Left forelimb (tissue), 1 donor: ENCODE data around the gene IL17B.
A peak's percentile ranks its signal among the peaks of the same experiment; 100 is the strongest.

Source experiments
- DNase-seq: peaks from one replicate; pipeline ENCODE4 v3.0.0-alpha.2; 2018; ENCODE audit warnings: low spot score

IL17B gene

DNA sequence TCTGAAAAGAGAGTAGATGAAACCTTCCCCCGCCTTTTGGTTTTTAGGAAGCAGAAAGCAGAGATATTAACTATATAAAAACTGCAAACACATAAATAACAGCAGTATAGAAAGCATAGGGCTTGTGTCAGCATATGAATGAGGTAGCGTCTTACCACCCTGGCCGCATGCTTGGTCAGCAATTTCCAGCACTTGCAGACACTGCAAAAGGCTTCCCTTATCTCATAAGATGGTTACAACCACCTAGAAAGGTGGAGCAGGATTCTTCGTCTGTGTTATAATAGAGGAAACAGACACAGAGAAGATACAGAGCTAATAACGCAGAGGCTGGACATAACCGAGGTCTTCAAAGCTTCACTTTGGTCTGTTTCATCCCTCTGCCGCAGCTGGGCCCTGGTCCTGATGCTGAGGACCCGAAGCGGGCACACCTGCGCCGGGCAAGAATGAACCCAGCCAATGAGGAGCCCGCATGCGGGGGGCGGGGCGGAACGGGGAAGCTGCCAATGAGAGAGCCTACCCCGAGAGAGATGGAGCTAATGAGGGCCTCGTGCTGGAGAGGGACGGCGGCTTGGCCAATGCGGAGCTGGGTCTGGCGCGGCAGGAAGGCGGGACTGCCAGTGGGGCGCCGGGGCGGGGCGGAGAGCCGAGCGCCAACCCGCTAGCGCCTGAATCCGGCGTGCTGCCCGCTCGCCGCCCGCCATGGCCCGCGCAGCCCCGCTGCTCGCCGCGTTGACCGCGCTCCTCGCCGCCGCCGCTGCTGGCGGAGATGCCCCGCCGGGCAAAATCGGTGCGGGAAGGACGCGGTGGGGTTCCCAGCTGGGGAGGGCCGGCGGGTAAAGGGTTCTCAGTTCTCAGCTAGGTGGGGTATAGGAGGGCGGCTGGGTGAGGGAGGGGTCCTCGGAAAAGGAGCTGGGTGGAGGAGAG is 21.5 kb downstream of the IL17B start, which contains the start of gene PCYOX1L:
Gene PCYOX1L, plus strand, starts transcription at position 677 of the 924 bp plus-strand sequence. Its CDS starts 23 bp downstream, at position 700.
- DNase-seq = peak; percentile 96

DNA sequence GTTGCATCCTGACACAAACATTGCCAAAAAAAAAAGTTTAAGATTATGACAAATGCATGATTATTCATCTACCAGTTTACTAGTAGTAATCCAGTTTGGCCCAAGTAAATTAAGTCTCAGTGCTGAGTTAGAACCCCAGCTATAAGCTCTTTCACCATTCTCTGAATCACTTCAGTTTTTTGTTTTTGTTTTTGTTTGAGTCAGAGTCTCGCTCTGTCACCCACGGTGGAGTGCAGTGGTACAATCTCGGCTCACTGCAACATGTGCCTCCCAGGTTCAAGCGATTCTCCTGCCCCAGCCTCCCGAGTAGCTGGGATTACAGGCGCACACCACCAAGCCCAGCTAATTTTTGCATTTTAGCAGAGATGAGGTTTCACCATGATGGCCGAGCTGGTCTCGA is 22.7 kb downstream of the IL17B start:
- DNase-seq = no peak

DNA sequence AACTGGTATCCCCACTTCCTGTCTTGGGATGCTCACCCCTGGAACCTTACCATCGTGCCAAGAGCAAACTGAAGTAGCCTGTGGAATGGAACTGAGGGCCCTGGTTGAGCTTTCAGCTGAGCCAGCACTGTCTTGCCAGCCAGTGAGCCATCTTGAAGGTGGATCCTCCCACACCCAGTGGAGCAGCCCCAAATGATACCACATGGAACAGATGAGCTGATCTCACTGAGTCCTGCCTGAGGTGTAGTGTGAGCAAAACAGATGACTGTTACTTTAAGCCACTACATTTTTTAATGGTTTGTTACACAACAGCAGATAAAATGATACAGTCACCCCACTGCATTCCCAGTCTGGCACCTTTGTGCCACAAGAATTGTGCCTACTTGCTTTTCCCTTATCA is 23.4 kb downstream of the IL17B start:
- no peak for DNase-seq

DNA sequence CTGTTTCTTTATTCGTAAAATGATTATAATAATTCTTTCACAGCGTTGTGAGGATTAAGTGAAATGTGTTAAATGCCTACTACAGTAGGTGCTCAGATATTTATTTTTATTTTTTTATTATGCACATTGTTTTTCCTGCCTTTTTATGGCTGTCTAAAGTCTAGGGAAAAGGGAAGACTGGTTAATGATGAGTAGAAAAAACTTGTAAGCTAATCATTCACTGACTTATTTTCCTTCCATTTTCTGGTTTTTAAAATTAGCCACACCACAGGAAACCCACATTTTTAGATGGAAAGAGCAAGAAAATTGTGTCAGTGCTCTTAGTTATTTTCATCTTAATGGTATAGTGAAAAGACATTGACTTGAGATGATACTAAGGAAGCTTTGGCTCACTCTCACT is 25.2 kb downstream of the IL17B start:
- no peak for DNase-seq

DNA sequence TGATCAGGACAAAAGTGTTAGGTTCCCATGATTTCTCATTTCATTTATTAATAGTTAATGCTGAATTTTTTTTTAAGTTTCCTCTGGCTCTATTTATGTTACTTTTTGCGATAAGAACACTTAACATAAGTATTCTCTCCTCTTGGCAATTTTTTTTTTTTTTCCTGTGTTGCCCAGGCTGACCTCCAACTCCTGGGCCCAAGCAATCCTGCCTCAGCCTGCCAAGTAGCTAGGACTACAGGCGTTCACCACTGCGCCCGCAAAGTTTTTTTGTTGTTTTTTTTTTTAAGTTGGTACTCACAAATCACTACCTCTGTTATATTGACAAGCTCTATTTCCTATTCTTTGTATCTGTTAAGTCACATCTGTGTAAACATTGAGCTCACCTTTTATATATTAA is 26.9 kb downstream of the IL17B start:
- no peak for DNase-seq

DNA sequence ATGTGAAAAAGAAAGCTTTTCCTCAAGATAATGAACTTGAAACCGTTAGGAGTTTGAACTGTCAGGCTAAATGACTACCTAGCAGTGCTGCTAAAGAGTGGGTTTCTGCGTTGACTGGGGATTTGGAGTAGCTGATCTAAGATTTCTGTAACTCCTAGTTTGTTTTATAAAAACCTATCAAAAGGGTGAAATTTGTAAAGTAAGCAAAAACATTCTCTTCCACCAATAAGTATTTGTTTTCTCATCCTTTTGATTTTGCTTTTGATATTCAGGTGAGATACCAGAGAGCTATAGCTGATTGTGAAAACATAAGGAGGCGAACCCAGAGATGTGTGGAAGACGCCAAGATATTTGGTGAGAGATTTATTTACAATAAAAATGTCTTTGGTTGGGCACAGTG is 29.7 kb downstream of the IL17B start:
- DNase-seq = no peak

DNA sequence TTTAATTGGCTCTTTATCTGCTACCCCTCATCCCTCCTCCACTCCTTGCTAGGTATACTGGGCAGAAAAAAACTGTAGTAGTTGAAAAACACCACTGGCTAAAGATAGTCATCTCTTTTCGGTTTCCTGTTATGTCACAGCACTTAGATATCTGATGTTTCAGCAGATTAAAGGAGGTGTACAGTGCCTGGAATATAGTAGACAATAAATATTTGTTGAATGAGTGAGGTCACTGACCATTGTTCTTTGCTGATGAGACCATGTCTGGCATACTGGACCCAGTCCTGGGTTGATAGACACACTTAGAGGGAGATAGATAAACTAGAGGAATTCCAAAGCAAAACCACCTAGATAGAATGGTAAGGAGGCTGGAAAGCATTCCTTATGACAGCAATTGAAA is 30.6 kb downstream of the IL17B start:
- no peak for DNase-seq

DNA sequence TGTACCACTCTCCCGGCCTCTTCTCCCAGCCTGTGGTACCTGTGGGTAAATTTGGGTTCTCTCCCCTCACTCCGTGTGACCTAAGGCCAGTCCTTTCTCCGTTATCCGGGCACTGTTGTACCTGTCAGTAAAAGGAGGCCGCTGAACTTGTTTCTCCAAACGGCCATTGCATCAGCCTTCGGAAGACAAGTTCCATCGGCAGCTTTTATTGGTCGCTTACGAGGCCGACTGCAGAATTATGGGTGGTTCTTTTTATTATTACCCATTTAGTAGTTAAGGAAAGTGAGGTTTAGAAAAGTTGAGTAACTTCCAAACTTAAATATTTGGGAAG is 33.2 kb downstream of the IL17B start:
- DNase-seq = no peak

DNA sequence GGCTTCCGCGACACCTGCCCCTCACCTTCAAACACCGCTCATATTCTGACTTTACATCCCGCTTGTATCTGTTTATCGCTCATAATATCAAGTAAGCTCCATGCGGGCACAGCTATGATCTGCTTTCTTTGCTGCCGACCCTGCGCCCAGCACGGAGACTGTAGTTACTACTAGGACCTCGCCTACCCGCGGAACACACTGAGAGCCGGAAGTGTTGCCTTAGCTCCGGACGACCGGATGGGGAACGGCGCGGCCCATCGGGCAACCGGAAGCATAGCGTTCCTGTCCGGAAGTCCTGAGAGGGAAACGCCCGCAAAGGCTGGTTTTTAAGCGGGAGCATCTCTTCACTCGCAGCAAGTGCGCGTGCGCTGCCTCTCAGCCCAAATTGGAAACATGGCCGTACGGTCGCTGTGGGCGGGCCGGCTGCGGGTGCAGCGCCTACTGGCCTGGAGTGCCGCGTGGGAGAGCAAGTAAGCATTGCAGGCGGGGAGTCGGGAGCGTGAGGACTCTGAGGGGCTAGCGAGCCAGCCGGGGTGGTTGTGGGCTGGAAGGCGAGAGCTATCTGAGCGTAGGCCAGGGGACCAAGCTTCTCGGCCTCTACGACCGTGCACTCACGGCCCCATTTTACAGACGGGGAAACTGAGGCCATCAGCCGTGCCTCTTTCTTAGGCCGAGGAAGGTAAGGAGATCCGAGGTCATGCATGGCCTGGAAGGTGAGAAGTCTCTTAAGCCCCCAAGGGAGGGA is 33.8 kb downstream of the IL17B start, which contains the start of gene GRPEL2:
Gene GRPEL2, plus strand, starts transcription at position 353 of the 745 bp plus-strand sequence. Its CDS starts 41 bp downstream, at position 394.
- peak; percentile 96 for DNase-seq

DNA sequence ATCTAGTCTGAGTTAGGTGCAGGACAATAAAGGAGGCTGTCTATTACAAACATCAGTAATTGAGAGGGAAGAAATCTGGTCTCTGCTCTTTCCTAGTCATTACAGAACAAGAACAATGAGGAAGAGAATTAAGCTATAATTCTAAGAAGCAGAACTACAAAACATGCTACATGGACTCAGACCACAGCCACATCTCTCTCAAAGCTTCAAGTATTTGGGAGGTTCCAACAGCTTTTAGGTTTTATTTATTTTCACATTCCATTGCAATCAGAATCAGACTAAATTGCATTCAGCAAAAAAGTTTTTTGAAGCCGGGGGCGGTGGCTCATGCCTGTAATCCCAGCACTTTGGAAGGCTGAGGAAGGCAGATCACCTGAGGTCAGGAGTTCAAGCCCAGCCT is 34.9 kb downstream of the IL17B start:
- DNase-seq = no peak

DNA sequence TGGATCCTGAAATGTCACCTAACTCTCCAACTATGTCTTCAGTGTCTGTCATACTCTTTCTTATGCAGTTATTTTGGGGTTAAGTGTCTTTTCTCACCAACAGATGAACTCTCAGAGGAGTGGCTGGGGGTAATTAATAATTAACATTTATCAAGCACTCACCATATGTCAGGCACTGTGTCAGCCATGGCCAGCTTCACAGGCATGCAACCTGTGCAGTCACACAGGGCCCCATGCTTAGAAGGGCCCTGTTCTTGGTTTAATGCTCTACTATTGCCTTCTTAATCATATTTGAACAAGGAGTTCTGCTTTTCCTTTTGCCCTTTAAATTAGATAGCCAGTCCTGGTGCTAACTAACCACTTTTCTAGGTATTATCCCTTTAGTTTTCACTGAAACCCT is 37.2 kb downstream of the IL17B start:
- DNase-seq = no peak

DNA sequence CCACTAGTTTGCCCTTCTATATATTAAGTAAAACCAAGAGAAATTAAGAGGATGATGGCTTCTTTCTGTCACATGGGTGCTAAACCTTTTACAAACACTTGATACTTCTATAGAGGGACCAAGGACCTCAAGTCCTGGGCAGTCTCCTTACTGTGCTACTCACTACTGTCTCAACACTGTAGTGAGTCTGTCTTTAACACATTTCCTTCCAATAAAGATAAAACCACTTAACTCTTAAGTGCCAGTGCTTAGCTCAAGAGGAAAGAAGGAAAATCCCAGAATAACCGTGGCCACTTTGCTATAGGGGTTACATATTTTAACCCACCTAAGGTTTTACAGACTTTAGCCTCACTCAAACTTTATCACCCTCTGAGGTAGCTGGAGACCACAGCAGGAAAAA is 38.2 kb downstream of the IL17B start:
- DNase-seq = no peak

DNA sequence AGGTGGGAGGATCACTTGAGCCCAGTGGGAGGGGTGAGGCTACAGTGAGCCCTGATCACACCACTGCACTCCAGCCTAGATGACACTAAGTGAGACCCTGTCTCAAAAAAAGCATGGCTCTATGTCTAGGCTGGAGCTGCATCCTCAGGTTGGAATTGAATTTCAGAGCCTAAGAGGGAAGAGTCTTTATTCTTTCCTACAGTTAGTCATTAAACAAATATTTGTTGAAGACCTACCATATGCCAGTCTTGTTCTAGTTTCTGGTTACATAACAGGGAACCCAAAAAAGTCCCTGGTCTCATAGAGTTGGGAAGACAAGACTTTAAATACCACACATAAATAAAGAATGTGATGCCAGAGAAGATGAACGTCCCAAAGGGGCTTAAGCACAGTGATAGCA is 40.7 kb downstream of the IL17B start:
- no peak for DNase-seq

DNA sequence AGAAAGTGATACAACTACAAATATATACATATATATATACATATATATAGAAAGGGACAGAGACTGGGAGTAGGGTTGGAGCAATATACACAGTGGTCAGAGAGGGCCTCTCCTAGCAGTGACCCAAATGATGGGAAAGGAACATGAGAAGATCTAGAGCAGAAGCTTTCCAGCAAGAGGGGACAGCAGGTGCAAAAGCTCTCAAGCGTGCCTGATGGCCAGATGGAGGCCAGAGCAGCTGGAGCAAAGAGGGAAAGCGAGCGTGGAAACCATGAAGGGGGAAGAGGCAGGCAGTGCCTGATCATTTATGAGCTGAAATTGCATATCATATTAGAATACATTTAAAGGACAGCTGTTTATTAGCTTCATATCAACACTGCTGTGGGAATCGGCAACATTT is 41.4 kb downstream of the IL17B start:
- DNase-seq = no peak

DNA sequence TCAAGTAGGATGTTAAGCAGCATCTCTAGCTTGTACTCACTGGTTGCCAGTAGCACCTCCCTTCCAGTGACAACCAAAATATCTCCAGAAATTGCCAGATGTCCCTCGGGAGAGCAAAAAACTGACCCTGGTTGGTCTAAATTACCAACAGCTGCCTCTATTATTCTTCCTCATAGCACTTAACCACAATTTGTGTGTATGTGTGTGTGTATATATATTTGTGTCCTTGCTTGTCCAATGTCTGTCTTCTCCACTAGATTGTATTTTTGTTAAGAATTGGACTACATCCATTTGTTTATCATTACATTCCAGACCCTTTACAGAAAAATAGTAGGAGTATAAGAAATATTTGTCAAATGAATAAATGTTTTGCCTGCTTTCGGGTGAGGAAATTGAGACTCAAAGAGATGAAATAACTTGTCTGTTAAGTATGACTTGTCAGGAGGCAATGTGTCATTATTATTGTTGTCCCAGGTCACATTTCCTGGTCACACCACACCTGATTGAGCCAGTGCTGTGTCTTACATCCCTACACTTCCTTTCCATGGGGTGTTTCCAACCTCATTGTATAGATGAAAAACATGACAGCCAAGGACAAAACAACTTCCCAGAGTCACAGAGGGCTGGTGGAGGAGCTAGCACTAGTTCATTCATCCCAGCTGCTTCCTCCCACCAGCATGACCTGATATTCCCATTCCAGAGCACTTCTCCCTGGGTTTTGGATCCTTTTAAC is 45.2 kb downstream of the IL17B start:
- no peak for DNase-seq

DNA sequence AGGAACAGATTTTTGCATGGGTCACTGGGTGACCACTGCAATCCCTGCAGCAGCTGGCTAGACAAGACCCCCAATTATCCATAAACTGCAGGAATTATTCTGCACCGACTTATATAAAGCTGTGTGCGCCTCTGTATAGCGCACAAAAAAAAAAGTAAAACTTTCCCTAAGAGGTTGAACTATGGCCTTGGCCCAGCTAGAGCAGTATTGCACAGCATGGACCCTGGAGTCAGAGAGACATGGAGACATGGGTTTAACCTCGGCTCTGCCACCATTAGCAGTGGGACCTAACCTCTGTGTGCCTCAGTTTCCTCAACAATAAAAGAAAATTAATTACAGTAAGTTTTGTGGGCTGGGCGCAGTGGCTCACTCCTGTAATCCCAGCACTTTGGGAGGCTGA is 50.9 kb downstream of the IL17B start:
- no peak for DNase-seq

DNA sequence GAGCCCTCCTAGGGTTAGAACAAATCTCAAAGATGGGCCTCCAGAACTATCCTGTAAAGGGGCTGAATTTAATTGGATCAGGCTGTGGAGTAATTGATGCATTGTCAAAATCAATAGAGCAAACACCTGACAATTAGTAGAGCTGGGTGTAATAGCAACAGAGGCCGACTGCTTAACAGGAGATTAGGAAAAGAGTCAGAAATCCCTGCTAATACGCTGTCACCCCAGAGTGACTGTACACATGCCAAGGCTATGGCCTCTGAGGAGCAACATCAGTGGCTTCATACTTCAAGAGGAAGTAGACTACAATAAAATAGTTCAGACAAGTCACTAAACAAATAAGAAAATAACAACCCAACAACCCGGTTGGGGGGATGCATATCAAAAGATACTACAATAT is 52.5 kb downstream of the IL17B start:
- no peak for DNase-seq

DNA sequence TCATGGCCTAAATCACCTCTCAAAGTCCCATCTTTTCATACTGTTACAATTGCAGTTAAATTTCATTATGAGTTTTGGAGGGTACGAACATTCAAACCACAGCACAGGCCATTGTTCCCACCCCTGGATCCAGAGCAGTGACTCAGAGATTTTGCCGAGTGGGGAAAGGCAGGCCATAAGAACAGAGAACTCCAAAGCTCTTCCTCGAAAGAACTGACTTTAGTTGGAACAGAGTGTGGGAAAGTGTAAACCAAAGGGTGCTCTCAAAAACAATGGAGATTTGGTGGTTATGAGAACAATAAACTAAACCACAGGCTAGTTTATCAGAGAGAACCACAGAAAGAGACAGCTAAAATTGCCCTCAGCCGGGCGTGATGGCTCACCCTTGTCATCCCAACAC is 53.2 kb downstream of the IL17B start:
- no peak for DNase-seq

DNA sequence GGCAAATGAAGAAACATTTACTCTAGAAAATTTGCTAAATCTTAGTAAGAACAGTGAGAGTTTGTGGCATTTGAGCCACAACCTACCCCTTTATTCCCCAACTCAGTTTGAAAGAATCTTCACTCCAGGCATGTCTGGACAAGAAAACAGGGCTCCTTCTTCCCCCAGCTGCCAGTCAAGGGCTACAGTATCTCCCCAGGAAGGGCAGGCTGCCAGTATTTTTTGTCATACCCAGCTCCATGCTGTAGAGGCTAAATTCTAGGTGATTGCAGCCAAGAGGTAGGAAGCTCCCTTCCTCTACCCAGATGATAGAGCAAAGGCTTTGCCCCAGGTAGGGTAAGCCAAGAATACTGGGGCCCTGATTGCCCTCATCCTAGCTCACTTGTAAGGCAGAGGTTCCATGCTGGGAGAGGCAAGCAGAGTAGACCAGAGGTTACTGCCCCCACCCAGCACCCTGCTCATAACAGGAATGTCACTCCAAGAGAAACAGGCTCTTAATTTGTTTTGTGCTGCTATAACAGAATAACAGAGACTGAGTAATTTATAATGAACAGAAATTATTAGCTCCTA is 53.8 kb downstream of the IL17B start:
- DNase-seq = no peak

DNA sequence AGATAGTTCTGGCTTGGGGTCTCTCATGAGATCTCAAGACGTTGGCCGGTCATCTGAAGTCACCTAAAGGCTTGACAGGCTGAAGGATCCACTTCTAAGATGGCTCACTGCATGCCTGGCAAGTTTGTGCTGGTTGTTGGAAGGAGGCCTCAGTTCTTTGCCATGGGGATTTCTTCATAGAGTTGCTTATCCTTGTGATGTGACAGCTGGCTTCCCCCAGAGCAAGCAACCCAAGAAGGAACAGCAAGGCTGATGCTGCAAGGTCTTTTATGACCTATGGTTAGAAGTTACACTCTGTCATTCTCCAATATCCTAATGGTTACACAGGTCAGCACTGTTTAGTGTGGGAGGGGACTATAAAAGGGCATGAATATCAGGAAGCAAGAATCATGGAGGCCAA is 54.5 kb downstream of the IL17B start:
- no peak for DNase-seq
